ENCODE measurements around the gene EYS. TPM values are rescaled to one million over a fixed set of nuclear protein-coding genes. Genes with fewer than 3 reads are reported as not detected.
A peak's percentile ranks its signal among the peaks of the same experiment; 100 is the strongest.
"Not testable (repeated sequence)": the region's sequence is repeated elsewhere in the genome, so short reads cannot be mapped to it uniquely, and the experiment has no call there.

Gene EYS
- total RNA-seq, 1 experiment from 2014 or later = 0.87 TPM

GRCh38 chr6:63999613-64000012 lies 1707.4 kb downstream of the EYS start:
- no peak for DNase-seq (ENCODE audit: low read depth)

GRCh38 chr6:63998991-63999390 lies 1708.0 kb downstream of the EYS start:
- DNase-seq (ENCODE audit: low read depth) = no peak

GRCh38 chr6:63997734-63998133 lies 1709.3 kb downstream of the EYS start:
- DNase-seq (ENCODE audit: low read depth) = no peak

GRCh38 chr6:63997221-63997620 lies 1709.8 kb downstream of the EYS start:
- DNase-seq (ENCODE audit: low read depth) = no peak

GRCh38 chr6:63985223-63985622 lies 1721.8 kb downstream of the EYS start:
- no peak for DNase-seq (ENCODE audit: low read depth)

GRCh38 chr6:63975699-63976098 lies 1731.3 kb downstream of the EYS start:
- no peak for DNase-seq (ENCODE audit: low read depth)

- DNase-seq (ENCODE audit: low read depth) = no peak
These were observed 1738.4 kb downstream of the EYS start for GRCh38 chr6:63968650-63969049.

GRCh38 chr6:63964366-63964765 lies 1742.7 kb downstream of the EYS start:
- no peak for DNase-seq (ENCODE audit: low read depth)

GRCh38 chr6:63963769-63964315 lies 1743.2 kb downstream of the EYS start:
- DNase-seq (ENCODE audit: low read depth) = no peak

GRCh38 chr6:63953336-63954021 lies 1753.5 kb downstream of the EYS start:
- DNase-seq (ENCODE audit: low read depth) = not testable (repeated sequence)

- no peak for DNase-seq (ENCODE audit: low read depth)
These were observed 1759.1 kb downstream of the EYS start for GRCh38 chr6:63947792-63948529.

- DNase-seq (ENCODE audit: low read depth) = no peak
These were observed 1761.0 kb downstream of the EYS start for GRCh38 chr6:63945987-63946386.

GRCh38 chr6:63943826-63944225 lies 1763.2 kb downstream of the EYS start:
- no peak for DNase-seq (ENCODE audit: low read depth)

- peak; percentile 40 for DNase-seq (ENCODE audit: low read depth)
These were observed 1765.1 kb downstream of the EYS start for GRCh38 chr6:63941747-63942470.

- no peak for DNase-seq (ENCODE audit: low read depth)
These were observed 1767.0 kb downstream of the EYS start for GRCh38 chr6:63940056-63940455.

GRCh38 chr6:63936399-63936798 lies 1770.6 kb downstream of the EYS start:
- no peak for DNase-seq (ENCODE audit: low read depth)

- no peak for DNase-seq (ENCODE audit: low read depth)
These were observed 1771.3 kb downstream of the EYS start for GRCh38 chr6:63935732-63936131.

GRCh38 chr6:63933948-63934347 lies 1773.1 kb downstream of the EYS start:
- DNase-seq (ENCODE audit: low read depth) = not testable (repeated sequence)

GRCh38 chr6:63930848-63931247 lies 1776.2 kb downstream of the EYS start:
- no peak for DNase-seq (ENCODE audit: low read depth)

- no peak for DNase-seq (ENCODE audit: low read depth)
These were observed 1777.9 kb downstream of the EYS start for GRCh38 chr6:63929111-63929510.

- no peak for DNase-seq (ENCODE audit: low read depth)
These were observed 1778.4 kb downstream of the EYS start for GRCh38 chr6:63928613-63929012.

All from HT1080 (cell line).